Chondrocyte (in vitro differentiated cells): ENCODE data around the gene NPIPB9. TPM values are rescaled to one million over a fixed set of nuclear protein-coding genes. Genes with fewer than 3 reads are reported as not detected.
A peak's percentile ranks its signal among the peaks of the same experiment; 100 is the strongest.
"Not testable (repeated sequence)": the region's sequence is repeated elsewhere in the genome, so short reads cannot be mapped to it uniquely, and the experiment has no call there.

ENCODE experiments used
- DNase-seq: peaks from one replicate; pipeline ENCODE4 v3.0.0; 2021; ENCODE audit warnings: mixed read lengths, low spot score
- H3K27ac Mint-ChIP-seq: one replicate; pipeline ENCODE4 v1.8.0; 2021; ENCODE audit warnings: mild to moderate bottlenecking, moderate library complexity, mixed read lengths; ENCODE audit not compliant: unreplicated experiment
- H3K27me3 Mint-ChIP-seq: 2 replicates; pipeline ENCODE4 v1.8.0; 2021; ENCODE audit warnings: low read depth, mixed read lengths
- H3K36me3 Mint-ChIP-seq: 2 replicates; pipeline ENCODE4 v1.8.0; 2021; ENCODE audit warnings: low read depth, mixed read lengths
- H3K4me1 Mint-ChIP-seq: 2 replicates; pipeline ENCODE4 v1.8.0; 2021; ENCODE audit warnings: low read depth, mild to moderate bottlenecking, mixed read lengths
- H3K4me3 Mint-ChIP-seq: one replicate; pipeline ENCODE4 v1.8.0; 2021; ENCODE audit warnings: mild to moderate bottlenecking, moderate library complexity, mixed read lengths; ENCODE audit not compliant: unreplicated experiment
- H3K9me3 Mint-ChIP-seq: 2 replicates; pipeline ENCODE4 v1.8.0; 2021; ENCODE audit warnings: low read depth, mixed read lengths
- long read RNA-seq: library from polyadenylated mRNA; stranded (forward); transcript quantifications from one replicate; pipeline ENCODE4 v2.0.0, GENCODE V29; 2021
- total RNA-seq: library from RNA; stranded (reverse); gene quantifications from 3 replicates; pipeline ENCODE4 v1.2.1, GENCODE V29; 2021

NPIPB9 gene
- 1.1 to 3.2 TPM (median 2.9 TPM) in 3 replicates for total RNA-seq
- long read RNA-seq, partial matches to known transcripts: 1 of 1 reads
- long read RNA-seq, other reads (novel, unspliced or antisense): 0 of 1 reads

DNA sequence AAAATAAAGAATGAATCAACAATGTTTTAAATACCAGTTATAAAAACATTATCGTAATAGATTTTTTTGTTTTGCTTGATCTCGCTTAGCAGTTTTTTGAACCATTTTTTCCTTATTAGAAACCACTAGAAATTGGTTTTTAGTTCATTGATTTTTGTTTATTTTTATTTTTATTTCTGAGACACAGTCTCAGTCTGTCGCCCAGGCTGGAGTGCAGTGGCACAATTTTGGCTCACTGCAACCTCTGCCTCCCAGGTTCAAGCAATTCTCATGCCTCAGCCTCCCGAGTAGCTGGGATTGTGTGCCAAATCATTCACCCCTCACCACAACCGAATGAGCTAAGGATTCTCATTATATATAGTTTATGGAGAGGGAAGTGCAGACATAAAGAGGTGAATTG, at the start of gene NPIPB9:
Gene NPIPB9 (plus strand): TSS at position 301 of the 400 bp plus-strand sequence.
- not testable (repeated sequence) for H3K27ac Mint-ChIP-seq, H3K9me3 Mint-ChIP-seq, DNase-seq, H3K4me1 Mint-ChIP-seq, H3K4me3 Mint-ChIP-seq, H3K27me3 Mint-ChIP-seq, H3K36me3 Mint-ChIP-seq

DNA sequence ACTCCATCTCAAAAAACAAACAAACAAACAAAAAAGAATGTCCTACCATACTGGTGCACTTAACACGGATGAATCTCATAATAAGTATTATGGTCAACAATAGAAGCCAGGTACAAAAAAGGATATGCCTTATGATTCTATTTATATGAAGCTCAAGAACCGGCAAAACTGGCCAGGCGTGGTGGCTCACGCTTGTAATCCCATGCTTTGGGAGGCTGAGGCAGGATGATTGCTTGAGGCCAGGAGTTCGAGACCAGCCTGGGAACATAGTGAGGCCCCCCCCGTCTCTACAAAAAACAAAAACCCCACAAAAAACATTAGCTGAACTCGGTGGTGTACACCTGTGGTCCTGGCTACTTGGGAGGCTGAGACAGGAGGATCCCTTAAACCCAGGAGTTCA, 47.3 kb upstream of the NPIPB9 start:
- H3K27ac Mint-ChIP-seq, H3K4me1 Mint-ChIP-seq, DNase-seq, H3K9me3 Mint-ChIP-seq, H3K36me3 Mint-ChIP-seq, H3K27me3 Mint-ChIP-seq, H3K4me3 Mint-ChIP-seq: not testable (repeated sequence)

DNA sequence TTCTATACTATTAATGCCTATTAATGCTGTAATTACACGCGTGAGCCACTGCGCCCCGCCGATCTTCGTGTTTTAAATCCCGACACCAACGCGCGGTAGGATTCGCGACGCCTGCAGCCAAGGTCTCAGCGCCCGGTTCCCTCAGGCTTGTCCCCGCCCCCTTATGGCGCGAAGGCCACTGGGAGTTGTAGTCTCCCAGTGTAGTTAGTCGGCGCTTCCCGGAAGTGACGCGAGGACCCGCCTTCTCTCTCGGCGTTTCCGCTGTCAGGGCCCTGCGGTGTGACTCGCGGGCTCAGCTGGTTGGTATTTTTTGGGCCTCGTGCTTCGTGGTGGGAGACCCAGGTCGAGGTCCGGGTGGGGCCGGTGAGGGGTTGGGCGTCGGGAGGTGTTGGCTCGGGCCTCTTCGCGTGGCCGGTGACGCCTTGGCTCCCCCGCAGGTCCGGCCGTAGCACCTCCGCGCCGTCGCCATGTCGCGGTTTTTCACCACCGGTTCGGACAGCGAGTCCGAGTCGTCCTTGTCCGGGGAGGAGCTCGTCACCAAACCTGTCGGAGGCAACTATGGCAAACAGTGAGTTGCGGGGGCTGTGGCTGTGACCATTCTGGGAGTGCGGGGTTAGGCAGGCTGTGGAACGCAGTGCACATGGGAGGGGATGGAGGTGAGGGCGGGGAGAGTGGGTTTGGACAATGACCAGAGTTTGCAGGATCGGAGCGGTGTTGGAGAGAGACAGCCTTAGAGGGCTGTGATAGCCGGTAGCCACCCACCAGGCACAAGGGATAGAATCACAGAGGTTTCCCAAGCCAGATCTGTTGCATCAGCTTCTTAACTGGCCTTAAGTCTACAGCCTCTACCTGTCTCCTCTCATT, 40.1 kb upstream of the NPIPB9 start, which contains the start of gene EIF3C:
Gene EIF3C (plus strand): TSS at position 245 of the 864 bp plus-strand sequence. CDS start 223 bp downstream, at position 468.
- H3K27ac Mint-ChIP-seq: not testable (repeated sequence)

DNA sequence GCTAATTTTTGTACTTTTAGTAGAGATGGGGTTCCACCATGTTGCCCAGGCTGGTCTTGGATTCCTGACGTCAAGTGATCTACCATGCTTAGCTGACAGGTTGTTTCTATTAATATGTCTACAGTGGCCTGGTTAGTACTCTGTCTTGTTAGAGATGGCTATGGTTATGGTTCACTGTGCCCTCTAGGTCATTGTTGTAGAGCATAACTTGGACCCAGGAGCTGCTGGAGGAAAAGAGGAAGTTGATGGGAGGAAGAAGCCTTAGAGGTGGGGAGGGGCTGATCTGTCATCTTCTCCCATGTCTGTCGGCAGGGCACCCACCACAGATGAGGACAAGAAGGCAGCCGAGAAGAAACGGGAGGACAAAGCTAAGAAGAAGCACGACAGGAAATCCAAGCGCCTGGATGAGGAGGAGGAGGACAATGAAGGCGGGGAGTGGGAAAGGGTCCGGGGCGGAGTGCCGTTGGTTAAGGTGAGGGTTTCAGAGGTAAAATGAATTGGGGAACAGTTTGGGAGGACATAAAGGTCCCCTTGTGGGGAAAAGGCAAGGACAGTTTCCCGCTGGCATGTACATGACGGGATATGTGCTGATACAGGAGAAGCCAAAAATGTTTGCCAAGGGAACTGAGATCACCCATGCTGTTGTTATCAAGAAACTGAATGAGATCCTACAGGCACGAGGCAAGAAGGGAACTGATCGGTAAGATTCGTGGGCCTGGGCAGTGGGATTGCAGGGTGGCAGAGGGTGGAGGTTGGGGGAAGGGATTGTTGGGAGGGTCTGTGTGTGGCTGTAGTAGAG, 28.5 kb upstream of the NPIPB9 start:
- H3K27ac Mint-ChIP-seq, H3K36me3 Mint-ChIP-seq, DNase-seq, H3K9me3 Mint-ChIP-seq, H3K4me3 Mint-ChIP-seq, H3K27me3 Mint-ChIP-seq, H3K4me1 Mint-ChIP-seq: not testable (repeated sequence)

More for the DNA sequence above, 40.1 kb upstream of the NPIPB9 start, which contains the start of gene EIF3C:
- H3K4me3 Mint-ChIP-seq: peak within 1 kb of the TSS; percentile 67
- H3K27me3 Mint-ChIP-seq, H3K36me3 Mint-ChIP-seq, H3K9me3 Mint-ChIP-seq, H3K4me1 Mint-ChIP-seq, DNase-seq: not testable (repeated sequence)

DNA sequence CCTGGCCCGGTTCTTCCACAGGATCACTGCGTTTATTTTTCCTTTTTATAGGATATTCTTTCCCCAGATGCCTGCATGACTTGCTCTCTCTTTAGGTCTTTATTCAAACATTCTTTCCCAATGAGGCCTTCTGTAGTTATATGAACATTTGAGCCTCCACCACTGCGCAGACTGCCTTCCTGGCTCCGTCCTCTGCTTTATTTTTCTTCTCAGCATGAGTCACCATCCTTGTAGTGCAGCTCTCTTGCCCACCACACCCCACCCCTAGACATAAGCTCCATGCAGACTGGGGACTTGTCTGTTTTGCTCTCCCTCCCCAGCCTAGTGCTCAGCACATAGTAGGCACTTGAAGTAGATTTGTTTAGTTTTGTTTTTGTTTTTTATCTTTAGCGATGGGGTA, 20.3 kb upstream of the NPIPB9 start:
- not testable (repeated sequence) for H3K27ac Mint-ChIP-seq, DNase-seq, H3K27me3 Mint-ChIP-seq, H3K4me1 Mint-ChIP-seq, H3K9me3 Mint-ChIP-seq, H3K4me3 Mint-ChIP-seq, H3K36me3 Mint-ChIP-seq

DNA sequence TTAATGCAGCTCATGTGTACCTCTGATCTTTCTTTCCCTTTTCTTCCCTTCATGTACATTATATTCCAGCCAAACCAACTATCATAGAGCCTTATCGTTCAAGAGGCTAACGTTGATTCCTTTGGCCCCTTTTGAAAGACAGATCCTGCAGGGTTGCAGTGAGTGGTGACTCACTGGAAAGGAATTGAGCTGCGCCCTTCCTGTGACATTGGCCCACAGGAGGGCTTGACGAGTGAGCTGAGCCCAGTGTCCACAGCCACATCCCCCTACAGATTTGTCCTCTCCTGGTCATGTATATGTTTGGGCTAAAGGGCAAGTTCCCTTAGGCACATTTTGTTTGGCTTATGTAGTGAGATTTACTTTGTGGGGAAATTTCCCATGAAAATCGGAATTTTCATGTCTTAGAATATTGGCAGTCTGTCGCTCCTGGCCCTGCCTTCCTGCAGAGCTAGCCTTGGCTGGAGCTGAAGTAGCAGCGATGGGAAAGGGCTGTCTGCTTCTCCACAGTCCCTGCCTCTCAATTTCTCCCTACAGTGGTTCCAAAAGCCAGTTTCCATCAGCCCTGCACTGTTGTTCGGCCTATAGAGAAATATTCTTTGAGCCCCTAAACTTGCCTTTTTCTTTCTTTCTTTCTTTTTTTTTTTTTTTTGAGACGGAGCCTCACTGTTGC, 19.0 kb upstream of the NPIPB9 start:
- H3K27me3 Mint-ChIP-seq, H3K4me3 Mint-ChIP-seq, H3K27ac Mint-ChIP-seq, H3K4me1 Mint-ChIP-seq, H3K36me3 Mint-ChIP-seq, H3K9me3 Mint-ChIP-seq, DNase-seq: not testable (repeated sequence)

DNA sequence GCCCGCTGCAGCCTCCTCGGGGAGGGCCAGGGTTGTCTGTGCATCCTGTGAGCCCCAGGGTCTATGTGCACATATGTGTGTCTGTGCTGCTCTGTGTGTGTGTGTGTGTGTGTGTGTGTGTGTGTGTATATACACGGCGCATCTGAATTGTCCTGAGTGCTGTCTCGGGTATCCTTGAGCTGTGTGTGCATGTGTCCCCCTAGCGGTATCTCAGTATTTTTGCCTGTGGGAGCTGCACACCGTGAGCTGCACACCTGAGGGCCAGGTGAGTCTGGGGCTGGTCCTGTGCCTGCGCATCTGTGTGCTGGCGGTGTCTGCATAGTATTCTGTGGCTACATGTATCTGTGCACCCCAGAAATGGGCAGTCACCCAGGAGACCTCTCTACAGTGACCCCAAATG, 11.8 kb upstream of the NPIPB9 start:
- H3K27ac Mint-ChIP-seq, H3K4me3 Mint-ChIP-seq, H3K27me3 Mint-ChIP-seq, H3K4me1 Mint-ChIP-seq, H3K36me3 Mint-ChIP-seq, DNase-seq, H3K9me3 Mint-ChIP-seq: not testable (repeated sequence)

DNA sequence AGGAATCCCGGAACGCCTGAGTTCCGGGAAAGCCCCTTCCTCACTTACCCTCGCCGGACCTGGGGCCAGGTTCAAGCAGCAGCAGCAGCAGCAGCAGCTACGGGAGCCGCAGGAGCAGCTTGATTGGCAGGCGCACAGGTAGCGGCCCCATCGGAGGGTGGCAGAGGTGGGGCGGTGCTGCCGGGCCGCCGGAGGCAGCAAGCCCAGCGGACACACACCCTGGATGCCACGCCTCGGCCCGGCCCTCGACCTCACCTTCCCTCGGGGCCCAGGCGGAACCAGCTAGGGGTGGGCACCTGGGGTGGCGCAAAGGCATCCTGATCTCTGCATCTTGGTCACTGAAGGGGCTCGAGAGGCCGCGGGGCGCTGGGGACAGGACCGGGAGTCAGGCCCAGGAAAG, 11.0 kb upstream of the NPIPB9 start:
- H3K4me3 Mint-ChIP-seq: not testable (repeated sequence)

DNA sequence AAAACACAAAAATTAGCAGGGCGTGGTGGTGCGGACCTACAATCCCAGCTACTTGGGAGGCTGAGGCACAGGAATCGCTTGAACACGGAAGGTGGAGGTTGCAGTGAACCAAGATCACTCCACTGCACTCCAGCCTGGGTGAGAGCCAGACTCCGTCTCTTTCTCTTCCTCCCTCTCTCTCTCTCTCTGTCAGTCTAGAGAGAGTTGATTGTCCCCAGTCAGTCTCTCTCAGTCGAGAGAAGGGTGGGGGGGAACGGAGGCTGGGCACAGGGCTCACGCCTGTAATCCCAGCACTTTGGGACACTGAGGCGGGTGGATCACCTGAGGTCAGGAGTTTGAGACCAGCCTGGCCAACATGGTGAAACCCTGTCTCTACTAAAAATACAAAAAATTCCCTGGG, 10.3 kb upstream of the NPIPB9 start:
- not testable (repeated sequence) for H3K4me3 Mint-ChIP-seq, H3K4me1 Mint-ChIP-seq, DNase-seq, H3K27me3 Mint-ChIP-seq, H3K9me3 Mint-ChIP-seq, H3K27ac Mint-ChIP-seq, H3K36me3 Mint-ChIP-seq

More for the DNA sequence above, 11.0 kb upstream of the NPIPB9 start:
- H3K27ac Mint-ChIP-seq, H3K9me3 Mint-ChIP-seq, DNase-seq, H3K36me3 Mint-ChIP-seq, H3K27me3 Mint-ChIP-seq, H3K4me1 Mint-ChIP-seq: not testable (repeated sequence)

DNA sequence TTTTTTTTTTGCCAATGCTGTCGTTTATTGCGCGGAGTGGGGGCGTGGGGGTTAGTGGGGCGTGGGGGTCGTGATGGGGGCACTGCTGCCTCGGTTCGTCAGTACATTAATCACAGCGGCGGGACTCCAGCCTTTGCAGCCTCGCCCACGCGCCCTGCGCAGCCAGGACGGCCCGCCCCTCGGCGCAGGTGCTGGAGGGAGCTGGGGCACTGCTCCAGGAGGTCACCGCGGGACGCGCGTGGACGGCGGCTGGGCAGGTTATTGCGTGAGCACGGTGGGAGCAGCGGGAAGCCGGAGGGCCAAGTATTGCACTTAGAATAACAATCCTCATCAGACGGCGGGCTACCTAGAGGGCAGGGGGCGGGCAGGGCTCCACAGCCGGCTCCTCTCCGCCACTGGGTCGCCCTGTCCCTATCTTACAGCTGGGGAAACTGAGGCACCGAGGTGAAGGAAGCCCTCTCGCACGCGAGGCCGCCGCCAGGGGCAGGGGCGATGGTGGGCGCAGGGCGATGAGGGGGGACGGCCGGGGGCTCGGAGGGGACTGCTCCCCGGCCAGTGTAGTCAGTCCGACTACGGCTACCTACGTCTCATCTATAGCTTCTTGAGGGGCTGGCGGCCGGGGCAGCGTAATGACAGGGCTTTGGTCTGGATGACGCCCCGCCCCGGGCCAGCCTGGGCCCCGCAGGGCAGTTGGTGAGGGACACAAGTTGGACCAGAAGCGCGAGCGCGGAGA, 4.8 kb upstream of the NPIPB9 start:
- DNase-seq, H3K27ac Mint-ChIP-seq, H3K4me1 Mint-ChIP-seq, H3K27me3 Mint-ChIP-seq, H3K4me3 Mint-ChIP-seq, H3K9me3 Mint-ChIP-seq, H3K36me3 Mint-ChIP-seq: not testable (repeated sequence)
